Measurements from ENCODE around the gene NRTN.

GRCh38 chr19:5814123-5814851 is 9.4 kb downstream of the NRTN start:
- TF ChIP-seq, protein P1, sequence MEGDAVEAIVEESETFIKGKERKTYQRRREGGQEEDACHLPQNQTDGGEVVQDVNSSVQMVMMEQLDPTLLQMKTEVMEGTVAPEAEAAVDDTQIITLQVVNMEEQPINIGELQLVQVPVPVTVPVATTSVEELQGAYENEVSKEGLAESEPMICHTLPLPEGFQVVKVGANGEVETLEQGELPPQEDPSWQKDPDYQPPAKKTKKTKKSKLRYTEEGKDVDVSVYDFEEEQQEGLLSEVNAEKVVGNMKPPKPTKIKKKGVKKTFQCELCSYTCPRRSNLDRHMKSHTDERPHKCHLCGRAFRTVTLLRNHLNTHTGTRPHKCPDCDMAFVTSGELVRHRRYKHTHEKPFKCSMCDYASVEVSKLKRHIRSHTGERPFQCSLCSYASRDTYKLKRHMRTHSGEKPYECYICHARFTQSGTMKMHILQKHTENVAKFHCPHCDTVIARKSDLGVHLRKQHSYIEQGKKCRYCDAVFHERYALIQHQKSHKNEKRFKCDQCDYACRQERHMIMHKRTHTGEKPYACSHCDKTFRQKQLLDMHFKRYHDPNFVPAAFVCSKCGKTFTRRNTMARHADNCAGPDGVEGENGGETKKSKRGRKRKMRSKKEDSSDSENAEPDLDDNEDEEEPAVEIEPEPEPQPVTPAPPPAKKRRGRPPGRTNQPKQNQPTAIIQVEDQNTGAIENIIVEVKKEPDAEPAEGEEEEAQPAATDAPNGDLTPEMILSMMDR (IDR thresholded peaks at IDR 0.05): no peak
- TF ChIP-seq POLR2AphosphoS5 (IDR thresholded peaks at IDR 0.05): no peak

Measured in transverse colon (tissue), 4 donors.